ENCODE results near the gene LRRC26.

Gene LRRC26

GRCh38 chr9:137169896-137170358, at the start of gene LRRC26:
TSS of gene LRRC26 (minus strand) at chr9:137170051. CDS start at chr9:137169943, 108 bp downstream.
- no peak for DNase-seq

- no peak for DNase-seq
Measured at GRCh38 chr9:137218754-137219271, 49.0 kb upstream of the LRRC26 start.

GRCh38 chr9:137218212-137218753, 48.4 kb upstream of the LRRC26 start:
- no peak for DNase-seq

- DNase-seq = no peak
Measured at GRCh38 chr9:137217276-137218211, 47.7 kb upstream of the LRRC26 start.

- DNase-seq = no peak
Measured at GRCh38 chr9:137216188-137216965, 46.5 kb upstream of the LRRC26 start.

- DNase-seq = no peak
Measured at GRCh38 chr9:137215196-137215986, 45.5 kb upstream of the LRRC26 start.

- no peak for DNase-seq
Measured at GRCh38 chr9:137214620-137215019, 44.8 kb upstream of the LRRC26 start.

GRCh38 chr9:137213160-137214060, 43.6 kb upstream of the LRRC26 start:
- DNase-seq = no peak

GRCh38 chr9:137212520-137212919, 42.7 kb upstream of the LRRC26 start:
- no peak for DNase-seq

GRCh38 chr9:137211532-137211931, 41.7 kb upstream of the LRRC26 start:
- no peak for DNase-seq

GRCh38 chr9:137206602-137207001, 36.8 kb upstream of the LRRC26 start:
- no peak for DNase-seq

GRCh38 chr9:137205126-137206069, 35.5 kb upstream of the LRRC26 start, which contains the start of the genes NDOR1 and TMEM203:
TSS of gene NDOR1 (plus strand) at chr9:137205700. CDS start at chr9:137205778, 78 bp downstream.
TSS of gene TMEM203 (minus strand) at chr9:137205648. CDS start at chr9:137205414, 234 bp downstream.
- peak; percentile 97 for DNase-seq

- no peak for DNase-seq
Measured at GRCh38 chr9:137204731-137205125, 34.9 kb upstream of the LRRC26 start.

- DNase-seq = no peak
Measured at GRCh38 chr9:137202966-137203365, 33.1 kb upstream of the LRRC26 start.

GRCh38 chr9:137201205-137201868, 31.5 kb upstream of the LRRC26 start:
- no peak for DNase-seq

GRCh38 chr9:137200311-137201204, 30.7 kb upstream of the LRRC26 start, which contains the start of gene TPRN:
TSS of gene TPRN (minus strand) at chr9:137200741. CDS start at chr9:137200711, 30 bp downstream.
- peak; percentile 99 for DNase-seq

GRCh38 chr9:137199411-137200121, 29.7 kb upstream of the LRRC26 start:
- no peak for DNase-seq

All from activated CD4-positive, alpha-beta T cell treated with anti-CD3 and anti-CD28 coated beads for 48 hours (primary cell).